PC-9 (cell line): ENCODE measurements around the gene FIGNL2. TPM values are rescaled to one million over a fixed set of nuclear protein-coding genes. Genes with fewer than 3 reads are reported as not detected.

Experiments
- BruUV-seq: library from RNA; stranded (reverse); fragments of 400-500 nt; replicated peaks from 2 replicates; lab custom pipeline; 2021; lab: Mats Ljungman, UMichigan
- CTCF ChIA-PET: fragments of 300-600 bp; sonication (Branson Sonifier 250); formaldehyde crosslinking; loops from one replicate; lab custom pipeline; 2022; ENCODE audit warnings: antibody characterized with exemption; lab: Charles Lee
- POLR2A ChIA-PET: fragments of 300-600 bp; sonication (Branson Sonifier 250); formaldehyde crosslinking; loops from one replicate; lab custom pipeline; 2022; ENCODE audit warnings: antibody characterized with exemption; ENCODE audit not compliant: unreplicated experiment; lab: Charles Lee
- DNase-seq, 2 experiments: peaks; one replicate each; pipeline versions ENCODE4 v3.0.0 to v3.0.0-alpha.2; 2015 to 2022; ENCODE audit warnings: mixed read lengths in 1 of 2
- H2AFZ ChIP-seq: fragments of 200-600 bp; sonication (generic); 2 replicates; pipeline ENCODE4 v1.8.1; 2017; ENCODE audit warnings: antibody characterized with exemption
- H3F3A ChIP-seq: fragments of 200-600 bp; sonication (generic); 2 replicates; pipeline ENCODE4 v1.8.1; 2017; ENCODE audit warnings: antibody characterized with exemption, mild to moderate bottlenecking, low read depth; ENCODE audit not compliant: insufficient read depth
- H3K27ac ChIP-seq: fragments of 200-600 bp; sonication (generic); 2 replicates; pipeline ENCODE4 v1.6.1; 2016; ENCODE audit warnings: mixed run types
- H3K27me3 ChIP-seq: fragments of 200-600 bp; sonication (generic); 2 replicates; pipeline ENCODE4 v1.6.1; 2016; ENCODE audit warnings: low read depth, mixed run types; ENCODE audit not compliant: insufficient read depth
- H3K36me3 ChIP-seq: fragments of 200-600 bp; sonication (generic); 2 replicates; pipeline ENCODE4 v1.6.1; 2016; ENCODE audit warnings: low read depth, mixed run types
- H3K4me1 ChIP-seq: fragments of 200-600 bp; sonication (generic); replicated peaks from 2 replicates; pipeline ENCODE4 v1.6.1; 2016; ENCODE audit warnings: mixed run types; ENCODE audit not compliant: insufficient read depth
- H3K4me2 ChIP-seq: fragments of 200-600 bp; sonication (generic); 2 replicates; pipeline ENCODE4 v1.6.1; 2017; ENCODE audit warnings: mixed run types
- H3K4me3 ChIP-seq: fragments of 200-600 bp; sonication (generic); 2 replicates; pipeline ENCODE4 v1.6.1; 2016; ENCODE audit warnings: mixed run types
- H3K79me2 ChIP-seq: fragments of 200-600 bp; sonication (generic); 2 replicates; pipeline ENCODE4 v1.6.1; 2017; ENCODE audit warnings: low read depth, mixed run types
- H3K9me2 ChIP-seq: fragments of 200-600 bp; sonication (generic); 2 replicates; pipeline ENCODE4 v1.8.1; 2017; ENCODE audit warnings: mild to moderate bottlenecking; ENCODE audit not compliant: insufficient read depth
- H3K9me3 ChIP-seq: fragments of 200-600 bp; sonication (generic); 2 replicates; pipeline ENCODE4 v1.8.1; 2016; ENCODE audit warnings: low read depth; ENCODE audit not compliant: insufficient read depth
- H4K20me1 ChIP-seq: fragments of 200-600 bp; sonication (generic); 2 replicates; pipeline ENCODE4 v1.8.1; 2017; ENCODE audit not compliant: insufficient read depth
- EZH2 ChIP-seq: fragments of 200-600 bp; sonication (generic); IDR thresholded peaks from 2 replicates; pipeline ENCODE4 v1.8.0; 2017; ENCODE audit warnings: antibody characterized with exemption, low read depth
- intact Hi-C: fragments of 100-400 bp; cut with micrococcal nuclease; formaldehyde crosslinking; loops from one replicate; pipeline ENCODE4 v1.10.0; 2022; ENCODE audit not compliant: unreplicated experiment
- total RNA-seq: library from RNA; stranded (reverse); gene quantifications from 2 replicates; pipeline ENCODE4 v1.2.3, GENCODE V29; 2021
- TF ChIP-seq, protein P1 (sequence below): fragments of 200-600 bp; sonication (generic); conservative IDR thresholded peaks from 2 replicates; pipeline ENCODE4 v1.6.1; 2017; ENCODE audit warnings: mixed run types, antibody characterized with exemption, mild to moderate bottlenecking, moderate library complexity

The FIGNL2 gene
- total RNA-seq, 1 experiment from 2014 or later = not detected

DNA sequence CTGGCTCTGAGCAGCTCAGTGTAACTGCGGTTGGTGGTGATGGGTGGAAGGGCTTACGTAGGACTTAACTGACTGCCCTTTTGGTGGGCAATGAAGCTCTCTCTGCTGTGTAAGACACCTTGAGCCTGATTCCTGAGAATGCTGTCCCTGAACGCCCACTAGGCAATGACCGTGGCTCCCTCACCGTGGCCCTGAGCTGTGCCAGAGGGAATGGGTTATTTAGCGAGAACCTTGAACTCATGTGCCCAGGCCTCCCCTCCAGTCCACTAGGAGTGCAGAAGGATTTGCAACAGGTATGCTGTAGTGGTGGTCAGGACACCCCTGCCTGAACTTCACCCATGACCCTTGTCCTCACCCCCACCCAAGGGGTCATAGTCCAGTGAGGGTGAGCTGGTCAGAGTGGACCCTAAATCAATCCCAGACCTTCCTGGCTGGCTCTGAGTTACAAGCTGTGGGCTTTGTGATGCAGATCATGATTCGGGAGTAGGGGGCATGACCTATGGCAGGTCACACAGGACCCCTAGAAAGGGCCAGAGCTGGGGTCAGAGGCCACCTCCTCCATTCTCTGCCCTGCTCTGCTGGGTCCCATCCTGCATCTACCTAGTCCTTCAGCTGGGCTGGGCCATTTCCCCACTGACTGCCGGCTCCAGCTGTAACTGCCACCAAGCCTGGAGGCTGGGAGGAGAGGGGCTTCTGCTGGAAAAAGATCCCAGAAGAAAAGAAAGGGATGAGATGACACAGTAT, 24.9 kb upstream of the FIGNL2 start:
- Histone ChIP-seq H3K4me2 (no peak overlapping the region), H4K20me1 (no peaks in the 10 kb centered on the region), H3K4me1 (no peaks in the 10 kb centered on the region), H3K27me3 (peaks cover 75% of the 10 kb centered on the region), H3K9me3 (no peaks in the 10 kb centered on the region), H3K4me3 (no peak overlapping the region), H3K27ac (no peak overlapping the region), H3K36me3 (no peaks in the 10 kb centered on the region), H3F3A (no peaks in the 10 kb centered on the region), H3K79me2 (no peaks in the 10 kb centered on the region), H3K9me2 (no peaks in the 10 kb centered on the region), H2AFZ (no peak overlapping the region)
- no peak for DNase-seq
- no peak for TF ChIP-seq EZH2
- TF ChIP-seq, protein P1, sequence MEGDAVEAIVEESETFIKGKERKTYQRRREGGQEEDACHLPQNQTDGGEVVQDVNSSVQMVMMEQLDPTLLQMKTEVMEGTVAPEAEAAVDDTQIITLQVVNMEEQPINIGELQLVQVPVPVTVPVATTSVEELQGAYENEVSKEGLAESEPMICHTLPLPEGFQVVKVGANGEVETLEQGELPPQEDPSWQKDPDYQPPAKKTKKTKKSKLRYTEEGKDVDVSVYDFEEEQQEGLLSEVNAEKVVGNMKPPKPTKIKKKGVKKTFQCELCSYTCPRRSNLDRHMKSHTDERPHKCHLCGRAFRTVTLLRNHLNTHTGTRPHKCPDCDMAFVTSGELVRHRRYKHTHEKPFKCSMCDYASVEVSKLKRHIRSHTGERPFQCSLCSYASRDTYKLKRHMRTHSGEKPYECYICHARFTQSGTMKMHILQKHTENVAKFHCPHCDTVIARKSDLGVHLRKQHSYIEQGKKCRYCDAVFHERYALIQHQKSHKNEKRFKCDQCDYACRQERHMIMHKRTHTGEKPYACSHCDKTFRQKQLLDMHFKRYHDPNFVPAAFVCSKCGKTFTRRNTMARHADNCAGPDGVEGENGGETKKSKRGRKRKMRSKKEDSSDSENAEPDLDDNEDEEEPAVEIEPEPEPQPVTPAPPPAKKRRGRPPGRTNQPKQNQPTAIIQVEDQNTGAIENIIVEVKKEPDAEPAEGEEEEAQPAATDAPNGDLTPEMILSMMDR = no peak
- CTCF ChIA-PET = no interaction called here
- BruUV-seq = no TSS peak
- intact Hi-C loops = no loop called here
- POLR2A ChIA-PET = no interaction called here

DNA sequence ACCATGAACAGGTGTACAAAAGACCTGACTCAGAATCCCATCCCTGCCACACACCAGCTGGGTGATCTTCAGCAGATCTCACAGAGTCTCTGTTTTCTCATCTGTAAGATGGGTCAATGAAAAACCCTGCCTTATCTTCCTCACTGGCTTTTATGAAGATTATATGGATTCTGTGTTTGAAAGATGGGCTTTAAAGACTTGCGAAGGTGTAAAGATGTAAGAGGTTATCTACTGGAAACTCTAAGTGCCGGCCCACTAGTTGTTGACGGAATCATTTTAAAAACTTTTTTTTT, 24.1 kb upstream of the FIGNL2 start:
- H3K4me2 ChIP-seq = no peak overlapping the region
- DNase-seq = no peak
- H3K4me3 ChIP-seq = no peak overlapping the region
- H3K9me2 ChIP-seq = no peaks in the 10 kb centered on the region
- ChIA-PET POLR2A (no interaction called here), CTCF (no interaction called here)
- H3K27me3 ChIP-seq = peaks cover 83% of the 10 kb centered on the region
- no peaks in the 10 kb centered on the region for H3K4me1 ChIP-seq
- no peaks in the 10 kb centered on the region for H3K79me2 ChIP-seq
- H3F3A ChIP-seq = no peaks in the 10 kb centered on the region
- no peaks in the 10 kb centered on the region for H4K20me1 ChIP-seq
- intact Hi-C loops = no loop called here
- H3K27ac ChIP-seq = no peak overlapping the region
- H3K36me3 ChIP-seq = no peaks in the 10 kb centered on the region
- no TSS peak for BruUV-seq
- no peaks in the 10 kb centered on the region for H3K9me3 ChIP-seq
- no peak overlapping the region for H2AFZ ChIP-seq
- no peak for TF ChIP-seq EZH2
- TF ChIP-seq, protein P1 = no peak

DNA sequence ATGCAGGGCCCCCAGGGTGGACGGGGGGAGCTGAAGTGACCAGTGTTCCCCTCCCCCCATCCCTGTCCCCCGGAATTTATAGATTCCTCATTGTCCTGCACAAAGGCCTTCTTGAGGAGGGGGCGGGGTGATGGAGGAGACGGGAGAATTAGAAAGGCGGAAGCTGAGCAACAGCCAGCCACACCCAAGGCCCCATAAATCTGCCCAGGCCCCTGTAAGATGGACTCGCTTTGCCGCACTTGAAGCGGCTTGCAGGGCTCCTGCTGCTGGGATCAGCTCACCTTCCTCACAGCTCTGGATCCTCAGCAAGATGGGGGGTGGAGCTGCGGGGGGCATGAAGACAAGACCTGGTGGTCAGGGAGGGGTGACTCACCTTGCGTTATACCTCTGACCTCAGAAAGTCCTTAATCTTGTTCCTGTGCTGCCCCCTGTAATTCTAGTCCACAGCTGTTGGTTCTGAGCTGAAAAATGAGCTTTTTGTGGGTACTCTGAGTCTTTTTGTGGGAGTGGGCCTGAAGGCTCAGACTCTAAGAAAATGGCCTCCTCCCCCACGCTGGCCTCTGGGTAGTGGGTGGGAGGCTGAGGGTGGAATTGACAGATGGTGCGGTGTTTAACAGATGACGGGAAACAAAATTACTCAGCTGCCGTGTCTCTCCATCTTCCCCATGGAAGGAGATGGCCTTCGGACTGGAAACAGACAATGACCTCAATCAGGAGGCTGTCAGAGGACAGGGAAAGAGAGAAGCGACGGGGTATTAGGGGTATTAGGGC, 23.6 kb upstream of the FIGNL2 start:
- POLR2A ChIA-PET = no interaction called here
- TF ChIP-seq EZH2 = no peak
- TF ChIP-seq, protein P1 = no peak
- CTCF ChIA-PET = interaction anchor here (0.6 kb wide), 1 partner anchor 52 kb away, joined by 5 read pairs; no protein-coding TSS in a partner anchor

More for the DNA sequence above, 23.6 kb upstream of the FIGNL2 start:
- no peaks in the 10 kb centered on the region for H3K36me3 ChIP-seq
- no peaks in the 10 kb centered on the region for H4K20me1 ChIP-seq
- H3K9me2 ChIP-seq = no peaks in the 10 kb centered on the region
- H3K4me3 ChIP-seq = no peak overlapping the region
- H3K4me1 ChIP-seq = no peaks in the 10 kb centered on the region
- H3K9me3 ChIP-seq = no peaks in the 10 kb centered on the region
- no peaks in the 10 kb centered on the region for H3K79me2 ChIP-seq
- no peak for DNase-seq
- no peaks in the 10 kb centered on the region for H3F3A ChIP-seq
- intact Hi-C loops = no loop called here
- peaks cover 86% of the 10 kb centered on the region for H3K27me3 ChIP-seq
- H2AFZ ChIP-seq = no peak overlapping the region
- no TSS peak for BruUV-seq
- H3K27ac ChIP-seq = no peak overlapping the region
- H3K4me2 ChIP-seq = no peak overlapping the region
